DOHH2 (cell line): ENCODE results near the gene RTKN.

ENCODE experiments used
- H3F3A ChIP-seq: fragments of 200-600 bp; sonication (generic), shearing (Covaris generic); 2 replicates; pipeline ENCODE4 v1.6.0; 2016; ENCODE audit warnings: antibody characterized with exemption, mild to moderate bottlenecking; ENCODE audit not compliant: control insufficient read depth, insufficient read depth
- H3K27ac ChIP-seq: fragments of 200-600 bp; sonication (generic); 2 replicates; pipeline ENCODE4 v1.5.1; 2014; ENCODE audit warnings: low read depth, mild to moderate bottlenecking, low read length, moderate library complexity
- H3K27me3 ChIP-seq: fragments of 200-600 bp; sonication (generic); 2 replicates; pipeline ENCODE4 v1.6.1; 2014; ENCODE audit warnings: mild to moderate bottlenecking, low read length, mixed read lengths; ENCODE audit not compliant: control insufficient read depth
- H3K36me3 ChIP-seq: fragments of 200-600 bp; sonication (generic); 2 replicates; pipeline ENCODE4 v1.6.1; 2014; ENCODE audit warnings: mild to moderate bottlenecking, low read length, moderate library complexity, mixed read lengths; ENCODE audit not compliant: control insufficient read depth
- H3K4me1 ChIP-seq: fragments of 200-600 bp; sonication (generic); 2 replicates; pipeline ENCODE4 v1.6.1; 2014; ENCODE audit warnings: mild to moderate bottlenecking, low read length, mixed read lengths; ENCODE audit not compliant: control insufficient read depth
- H3K4me2 ChIP-seq: fragments of 200-600 bp; sonication (generic); 2 replicates; pipeline ENCODE4 v1.6.0; 2014; ENCODE audit warnings: mild to moderate bottlenecking, low read length, moderate library complexity
- H3K4me3 ChIP-seq: fragments of 200-600 bp; sonication (generic); 2 replicates; pipeline ENCODE4 v1.5.1; 2014; ENCODE audit warnings: mild to moderate bottlenecking, low read length, mixed read lengths
- H3K79me2 ChIP-seq: fragments of 200-600 bp; sonication (generic); 2 replicates; pipeline ENCODE4 v1.6.1; 2014; ENCODE audit warnings: mild to moderate bottlenecking, low read length, mixed read lengths; ENCODE audit not compliant: control insufficient read depth
- H3K9me2 ChIP-seq: fragments of 200-600 bp; sonication (generic); replicated peaks from 2 replicates; pipeline ENCODE4 v1.6.1; 2014; ENCODE audit warnings: mild to moderate bottlenecking, low read length, mixed read lengths; ENCODE audit not compliant: control insufficient read depth
- H3K9me3 ChIP-seq: fragments of 200-600 bp; sonication (generic); 2 replicates; pipeline ENCODE4 v1.6.1; 2014; ENCODE audit warnings: antibody characterized with exemption, low read length, mixed read lengths; ENCODE audit not compliant: control insufficient read depth, insufficient read depth
- H4K20me1 ChIP-seq: fragments of 200-600 bp; sonication (generic); 2 replicates; pipeline ENCODE4 v1.6.0; 2014; ENCODE audit warnings: low read depth, mild to moderate bottlenecking, antibody characterized with exemption, low read length, moderate library complexity; ENCODE audit not compliant: control insufficient read depth, insufficient read depth
- EZH2phosphoT487 ChIP-seq: fragments of 200-600 bp; sonication (generic); IDR thresholded peaks from 2 replicates; pipeline ENCODE4 v1.6.1; 2017; ENCODE audit warnings: borderline replicate concordance, mild to moderate bottlenecking, antibody characterized with exemption, low read length, moderate library complexity, mixed read lengths
- TF ChIP-seq, protein P1 (sequence below): fragments of 200-600 bp; sonication (generic); IDR thresholded peaks from one replicate; pipeline ENCODE4 v1.5.1; 2014; ENCODE audit warnings: antibody characterized with exemption, mild to moderate bottlenecking, low read depth, low read length; ENCODE audit not compliant: poor library complexity, severe bottlenecking

RTKN gene

DNA sequence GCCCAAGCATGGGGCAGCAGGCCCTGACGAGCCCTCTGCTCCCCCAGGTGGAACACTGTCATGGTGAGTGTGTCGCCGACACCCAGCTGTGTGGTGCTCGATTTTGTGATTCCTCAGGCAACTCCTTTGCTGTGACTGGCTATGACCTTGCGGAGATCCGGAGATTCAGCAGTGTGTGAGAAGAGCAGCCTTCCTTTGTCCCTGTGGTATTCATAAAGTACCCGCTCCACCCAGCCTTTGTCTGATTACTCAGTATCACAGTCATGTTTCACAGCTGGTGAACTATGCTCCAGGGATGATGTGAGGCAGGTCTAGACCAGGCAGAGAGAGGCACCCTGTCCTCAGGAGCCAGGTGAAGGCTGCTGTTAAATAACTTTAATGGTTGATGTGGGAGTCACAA lies 16.2 kb downstream of the RTKN start:
- peaks cover 30% of the 10 kb centered on the region for H3K36me3 ChIP-seq

DNA sequence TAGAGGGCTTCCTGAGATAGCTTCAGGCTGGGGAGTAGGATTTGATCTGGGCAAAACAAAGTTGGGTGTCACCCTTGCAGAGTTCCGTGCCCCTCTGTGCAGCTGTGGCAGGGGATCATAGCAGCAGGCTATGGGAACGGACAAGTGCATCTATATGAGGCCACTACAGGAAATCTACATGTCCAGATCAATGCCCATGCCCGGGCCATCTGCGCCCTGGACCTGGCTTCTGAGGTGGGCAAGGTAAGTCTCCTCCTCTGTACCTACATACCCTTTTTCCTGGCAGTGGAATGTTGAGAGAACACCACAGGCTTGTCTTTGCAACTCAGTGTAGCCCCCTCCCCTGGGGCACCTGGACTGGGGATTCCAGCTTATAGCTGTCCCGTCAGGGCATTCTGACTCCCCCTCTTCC lies 16.7 kb downstream of the RTKN start:
- no peaks in the 10 kb centered on the region for H3K27me3 ChIP-seq
- no peaks in the 10 kb centered on the region for H3K9me2 ChIP-seq
- no peak overlapping the region for H3K27ac ChIP-seq
- no peaks in the 10 kb centered on the region for H3K9me3 ChIP-seq
- peaks cover 4% of the 10 kb centered on the region; the same call in 1 of the 2 replicates for H3F3A ChIP-seq
- no peaks in the 10 kb centered on the region for H4K20me1 ChIP-seq
- no peak overlapping the region for H3K4me2 ChIP-seq
- peaks cover 27% of the 10 kb centered on the region for H3K4me1 ChIP-seq
- peaks cover 13% of the 10 kb centered on the region for H3K79me2 ChIP-seq
- TF ChIP-seq EZH2phosphoT487: no peak
- TF ChIP-seq, protein P1, sequence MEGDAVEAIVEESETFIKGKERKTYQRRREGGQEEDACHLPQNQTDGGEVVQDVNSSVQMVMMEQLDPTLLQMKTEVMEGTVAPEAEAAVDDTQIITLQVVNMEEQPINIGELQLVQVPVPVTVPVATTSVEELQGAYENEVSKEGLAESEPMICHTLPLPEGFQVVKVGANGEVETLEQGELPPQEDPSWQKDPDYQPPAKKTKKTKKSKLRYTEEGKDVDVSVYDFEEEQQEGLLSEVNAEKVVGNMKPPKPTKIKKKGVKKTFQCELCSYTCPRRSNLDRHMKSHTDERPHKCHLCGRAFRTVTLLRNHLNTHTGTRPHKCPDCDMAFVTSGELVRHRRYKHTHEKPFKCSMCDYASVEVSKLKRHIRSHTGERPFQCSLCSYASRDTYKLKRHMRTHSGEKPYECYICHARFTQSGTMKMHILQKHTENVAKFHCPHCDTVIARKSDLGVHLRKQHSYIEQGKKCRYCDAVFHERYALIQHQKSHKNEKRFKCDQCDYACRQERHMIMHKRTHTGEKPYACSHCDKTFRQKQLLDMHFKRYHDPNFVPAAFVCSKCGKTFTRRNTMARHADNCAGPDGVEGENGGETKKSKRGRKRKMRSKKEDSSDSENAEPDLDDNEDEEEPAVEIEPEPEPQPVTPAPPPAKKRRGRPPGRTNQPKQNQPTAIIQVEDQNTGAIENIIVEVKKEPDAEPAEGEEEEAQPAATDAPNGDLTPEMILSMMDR: no peak
- peaks cover 30% of the 10 kb centered on the region for H3K36me3 ChIP-seq
- no peak overlapping the region for H3K4me3 ChIP-seq

More for the DNA sequence above, 16.2 kb downstream of the RTKN start:
- H3K9me3 ChIP-seq: no peaks in the 10 kb centered on the region
- H3F3A ChIP-seq: peaks cover 4% of the 10 kb centered on the region; the same call in 1 of the 2 replicates
- TF ChIP-seq EZH2phosphoT487: no peak
- TF ChIP-seq, protein P1: no peak
- no peaks in the 10 kb centered on the region for H3K27me3 ChIP-seq
- peaks cover 22% of the 10 kb centered on the region for H3K4me1 ChIP-seq
- H3K9me2 ChIP-seq: no peaks in the 10 kb centered on the region
- no peak overlapping the region for H3K27ac ChIP-seq
- H3K4me3 ChIP-seq: no peak overlapping the region
- peaks cover 13% of the 10 kb centered on the region for H3K79me2 ChIP-seq
- no peak overlapping the region for H3K4me2 ChIP-seq
- no peaks in the 10 kb centered on the region for H4K20me1 ChIP-seq

DNA sequence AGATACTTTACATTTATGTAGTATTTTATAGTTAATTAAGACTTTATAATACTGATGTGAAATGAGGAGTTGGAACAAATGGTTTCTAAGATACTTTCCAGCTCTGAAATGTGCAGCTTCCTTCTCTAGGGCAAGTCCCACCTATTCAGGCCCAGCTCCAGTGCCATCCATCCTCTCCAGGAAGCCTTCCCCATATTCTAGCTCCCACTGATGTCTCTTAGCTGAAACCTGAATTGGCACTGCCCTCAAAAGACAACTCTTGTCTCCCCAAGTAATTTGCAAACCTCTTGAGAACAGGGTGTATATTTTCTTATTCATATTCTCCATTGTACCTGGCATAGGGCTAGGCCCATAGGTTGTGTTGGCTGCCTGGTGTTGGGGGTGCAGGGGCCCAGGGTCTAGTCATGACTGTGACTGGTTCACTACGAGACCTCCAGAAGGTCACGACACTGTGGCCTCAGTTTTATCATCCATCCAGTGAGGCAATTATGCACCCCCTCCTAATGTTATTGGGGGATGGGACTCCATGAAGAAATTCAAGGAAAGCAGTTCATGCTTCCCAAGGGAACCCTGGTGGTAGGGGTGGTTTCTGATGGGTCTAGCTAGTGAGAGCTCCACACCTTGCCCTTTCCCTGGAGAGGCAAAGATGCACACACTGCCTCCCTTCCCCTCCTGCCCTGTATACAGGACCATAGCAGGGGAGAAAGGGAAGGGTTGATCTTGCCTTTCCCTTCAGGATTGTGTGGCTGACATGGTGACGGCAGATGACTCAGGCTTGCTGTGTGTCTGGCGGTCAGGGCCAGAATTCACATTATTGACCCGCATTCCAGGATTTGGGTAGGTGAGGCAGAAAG lies 17.4 kb downstream of the RTKN start:
- H3K4me2 ChIP-seq: no peak overlapping the region
- peaks cover 34% of the 10 kb centered on the region for H3K4me1 ChIP-seq
- H3K27me3 ChIP-seq: no peaks in the 10 kb centered on the region
- H3K9me2 ChIP-seq: no peaks in the 10 kb centered on the region
- peaks cover 13% of the 10 kb centered on the region for H3K79me2 ChIP-seq
- no peaks in the 10 kb centered on the region for H3K9me3 ChIP-seq
- no peaks in the 10 kb centered on the region for H4K20me1 ChIP-seq
- peaks cover 30% of the 10 kb centered on the region for H3K36me3 ChIP-seq
- H3F3A ChIP-seq: peaks cover 4% of the 10 kb centered on the region; the same call in 1 of the 2 replicates
- H3K4me3 ChIP-seq: no peak overlapping the region
- no peak overlapping the region for H3K27ac ChIP-seq
- TF ChIP-seq EZH2phosphoT487: no peak
- TF ChIP-seq, protein P1: no peak
